HEK293 (cell line): ENCODE data around the gene EME1.

Source experiments
- INSM2 ChIP-seq: fragments of 450-650 bp; formaldehyde crosslinking; IDR thresholded peaks from 2 replicates; pipeline ENCODE4 v1.5.1; 2016; ENCODE audit warnings: missing biosample characterization, missing genetic modification characterization
- KLF9 ChIP-seq: fragments of 450-650 bp; formaldehyde crosslinking; IDR thresholded peaks from 2 replicates; pipeline ENCODE4 v1.5.1; 2016; ENCODE audit warnings: missing biosample characterization, missing genetic modification characterization, low read depth
- OVOL3 ChIP-seq: fragments of 450-650 bp; formaldehyde crosslinking; IDR thresholded peaks from 2 replicates; pipeline ENCODE4 v1.5.1; 2016; ENCODE audit warnings: missing biosample characterization, missing genetic modification characterization
- SP3 ChIP-seq: fragments of 450-650 bp; formaldehyde crosslinking; IDR thresholded peaks from 2 replicates; pipeline ENCODE4 v1.5.1; 2016; ENCODE audit warnings: missing biosample characterization, missing genetic modification characterization
- ZBTB48 ChIP-seq: fragments of 450-650 bp; formaldehyde crosslinking; IDR thresholded peaks from 2 replicates; pipeline ENCODE4 v1.5.1; 2016; ENCODE audit warnings: missing biosample characterization, missing genetic modification characterization
- ZFHX2 ChIP-seq: fragments of 450-650 bp; formaldehyde crosslinking; conservative IDR thresholded peaks from 2 replicates; pipeline ENCODE4 v1.5.1; 2016; ENCODE audit warnings: missing biosample characterization, missing genetic modification characterization
- ZIC2 ChIP-seq: fragments of 450-650 bp; formaldehyde crosslinking; IDR thresholded peaks from 2 replicates; pipeline ENCODE4 v1.5.1; 2016; ENCODE audit warnings: missing biosample characterization, missing genetic modification characterization
- ZNF133 ChIP-seq: fragments of 450-650 bp; formaldehyde crosslinking; IDR thresholded peaks from 2 replicates; pipeline ENCODE4 v1.5.1; 2016; ENCODE audit warnings: missing biosample characterization, missing genetic modification characterization
- ZNF155 ChIP-seq: fragments of 450-650 bp; formaldehyde crosslinking; IDR thresholded peaks from 2 replicates; pipeline ENCODE4 v1.5.1; 2016; ENCODE audit warnings: missing biosample characterization, missing genetic modification characterization
- ZNF211 ChIP-seq: fragments of 450-650 bp; formaldehyde crosslinking; IDR thresholded peaks from 2 replicates; pipeline ENCODE4 v1.5.1; 2016; ENCODE audit warnings: low read depth, missing biosample characterization, missing genetic modification characterization
- ZNF639 ChIP-seq: fragments of 450-650 bp; formaldehyde crosslinking; IDR thresholded peaks from 2 replicates; pipeline ENCODE4 v1.5.1; 2016; ENCODE audit warnings: missing biosample characterization, missing genetic modification characterization
- TF ChIP-seq, protein P1 (sequence below): fragments of 450-650 bp; formaldehyde crosslinking; IDR thresholded peaks from 2 replicates; pipeline ENCODE4 v1.5.1; 2016; ENCODE audit warnings: missing biosample characterization, missing genetic modification characterization
- TF ChIP-seq, protein P2 (sequence below): fragments of 450-650 bp; formaldehyde crosslinking; IDR thresholded peaks from 2 replicates; pipeline ENCODE4 v1.5.1; 2017; ENCODE audit warnings: missing biosample characterization, missing genetic modification characterization
- TF ChIP-seq, protein P3 (sequence below): fragments of 450-650 bp; formaldehyde crosslinking; IDR thresholded peaks from 2 replicates; pipeline ENCODE4 v1.5.1; 2016; ENCODE audit warnings: missing biosample characterization, missing genetic modification characterization
- TF ChIP-seq, protein P4 (sequence below): fragments of 450-650 bp; formaldehyde crosslinking; IDR thresholded peaks from 2 replicates; pipeline ENCODE4 v1.5.1; 2016; ENCODE audit warnings: missing biosample characterization, missing genetic modification characterization
- TF ChIP-seq, protein P5 (sequence below): sonication (generic); formaldehyde crosslinking; IDR thresholded peaks from 2 replicates; pipeline ENCODE4 v1.8.1; 2022; ENCODE audit warnings: mild to moderate bottlenecking, moderate library complexity, missing genetic modification reagents
- TF ChIP-seq, protein P6 (sequence below): fragments of 450-650 bp; formaldehyde crosslinking; IDR thresholded peaks from 2 replicates; pipeline ENCODE4 v1.5.1; 2016; ENCODE audit warnings: missing biosample characterization, missing genetic modification characterization
- TF ChIP-seq, protein P7 (sequence below): fragments of 450-650 bp; formaldehyde crosslinking; IDR thresholded peaks from 2 replicates; pipeline ENCODE4 v1.5.1; 2016; ENCODE audit warnings: missing biosample characterization, missing genetic modification characterization

The EME1 gene

DNA sequence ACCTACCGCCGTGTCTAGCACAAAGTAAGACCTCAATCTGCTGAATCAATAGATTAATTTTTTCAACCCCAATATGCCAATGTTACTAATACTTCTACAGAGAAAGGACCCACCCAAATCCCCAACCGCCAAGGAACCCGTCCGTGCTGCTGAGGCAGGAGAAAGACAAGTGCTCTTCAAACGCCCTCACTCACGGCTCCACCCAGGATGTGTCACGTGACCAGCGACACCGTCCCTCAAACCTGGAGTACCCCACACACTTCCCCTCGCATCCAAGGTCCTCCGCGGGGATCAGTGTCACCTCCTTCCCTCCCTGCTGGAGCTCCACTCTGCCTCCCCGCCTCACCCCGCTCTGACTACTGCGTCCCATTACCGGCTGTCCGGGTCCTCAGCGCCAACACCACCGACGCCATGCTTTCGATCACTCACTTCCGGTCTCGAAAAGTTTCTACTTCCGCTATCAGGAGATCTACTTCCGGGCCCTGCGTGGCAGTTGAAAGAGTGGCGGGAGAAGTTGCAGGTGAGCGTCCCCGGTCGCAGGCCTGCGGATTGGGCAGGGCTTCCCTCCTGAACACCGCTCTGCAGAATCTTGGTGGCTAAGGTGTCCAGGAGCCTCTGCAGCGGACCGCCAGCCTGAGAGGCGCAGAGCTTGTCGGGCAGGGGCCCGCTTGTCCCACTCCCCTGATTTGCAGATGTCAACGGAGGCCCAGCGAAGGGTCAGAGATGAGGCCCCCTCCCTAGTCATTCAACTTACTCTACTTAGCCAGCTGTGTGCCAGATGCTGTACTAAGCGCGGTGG is at the start of gene EME1, which contains the start of gene MRPL27 (continued):
- TF ChIP-seq, protein P1, sequence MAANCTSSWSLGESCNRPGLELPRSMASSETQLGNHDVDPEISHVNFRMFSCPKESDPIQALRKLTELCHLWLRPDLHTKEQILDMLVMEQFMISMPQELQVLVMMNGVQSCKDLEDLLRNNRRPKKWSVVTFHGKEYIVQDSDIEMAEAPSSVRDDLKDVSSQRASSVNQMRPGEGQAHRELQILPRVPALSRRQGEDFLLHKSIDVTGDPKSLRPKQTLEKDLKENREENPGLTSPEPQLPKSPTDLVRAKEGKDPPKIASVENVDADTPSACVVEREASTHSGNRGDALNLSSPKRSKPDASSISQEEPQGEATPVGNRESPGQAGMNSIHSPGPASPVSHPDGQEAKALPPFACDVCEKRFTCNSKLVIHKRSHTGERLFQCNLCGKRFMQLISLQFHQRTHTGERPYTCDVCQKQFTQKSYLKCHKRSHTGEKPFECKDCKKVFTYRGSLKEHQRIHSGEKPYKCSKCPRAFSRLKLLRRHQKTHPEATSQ (tag by site-specific recombination) = peak; percentile 34; the same call in 1 of the 2 replicates
- TF ChIP-seq, protein P2, sequence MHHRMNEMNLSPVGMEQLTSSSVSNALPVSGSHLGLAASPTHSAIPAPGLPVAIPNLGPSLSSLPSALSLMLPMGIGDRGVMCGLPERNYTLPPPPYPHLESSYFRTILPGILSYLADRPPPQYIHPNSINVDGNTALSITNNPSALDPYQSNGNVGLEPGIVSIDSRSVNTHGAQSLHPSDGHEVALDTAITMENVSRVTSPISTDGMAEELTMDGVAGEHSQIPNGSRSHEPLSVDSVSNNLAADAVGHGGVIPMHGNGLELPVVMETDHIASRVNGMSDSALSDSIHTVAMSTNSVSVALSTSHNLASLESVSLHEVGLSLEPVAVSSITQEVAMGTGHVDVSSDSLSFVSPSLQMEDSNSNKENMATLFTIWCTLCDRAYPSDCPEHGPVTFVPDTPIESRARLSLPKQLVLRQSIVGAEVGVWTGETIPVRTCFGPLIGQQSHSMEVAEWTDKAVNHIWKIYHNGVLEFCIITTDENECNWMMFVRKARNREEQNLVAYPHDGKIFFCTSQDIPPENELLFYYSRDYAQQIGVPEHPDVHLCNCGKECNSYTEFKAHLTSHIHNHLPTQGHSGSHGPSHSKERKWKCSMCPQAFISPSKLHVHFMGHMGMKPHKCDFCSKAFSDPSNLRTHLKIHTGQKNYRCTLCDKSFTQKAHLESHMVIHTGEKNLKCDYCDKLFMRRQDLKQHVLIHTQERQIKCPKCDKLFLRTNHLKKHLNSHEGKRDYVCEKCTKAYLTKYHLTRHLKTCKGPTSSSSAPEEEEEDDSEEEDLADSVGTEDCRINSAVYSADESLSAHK = peak; percentile 49; the same call in 1 of the 2 replicates
- TF ChIP-seq, protein P3, sequence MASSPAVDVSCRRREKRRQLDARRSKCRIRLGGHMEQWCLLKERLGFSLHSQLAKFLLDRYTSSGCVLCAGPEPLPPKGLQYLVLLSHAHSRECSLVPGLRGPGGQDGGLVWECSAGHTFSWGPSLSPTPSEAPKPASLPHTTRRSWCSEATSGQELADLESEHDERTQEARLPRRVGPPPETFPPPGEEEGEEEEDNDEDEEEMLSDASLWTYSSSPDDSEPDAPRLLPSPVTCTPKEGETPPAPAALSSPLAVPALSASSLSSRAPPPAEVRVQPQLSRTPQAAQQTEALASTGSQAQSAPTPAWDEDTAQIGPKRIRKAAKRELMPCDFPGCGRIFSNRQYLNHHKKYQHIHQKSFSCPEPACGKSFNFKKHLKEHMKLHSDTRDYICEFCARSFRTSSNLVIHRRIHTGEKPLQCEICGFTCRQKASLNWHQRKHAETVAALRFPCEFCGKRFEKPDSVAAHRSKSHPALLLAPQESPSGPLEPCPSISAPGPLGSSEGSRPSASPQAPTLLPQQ (tag by site-specific recombination) = peak; percentile 81; the same call in 1 of the 2 replicates
- TF ChIP-seq ZIC2 (tag by site-specific recombination) (peak; percentile 26; the same call in 1 of the 2 replicates), SP3 (tag by site-specific recombination) (peak; percentile 88), INSM2 (tag by site-specific recombination) (peak; percentile 87), ZBTB48 (tag by site-specific recombination) (peak; percentile 67; the same call in 1 of the 2 replicates), ZNF211 (tag by site-specific recombination) (no peak), KLF9 (tag by site-specific recombination) (peak; percentile 65), ZNF639 (tag by site-specific recombination) (peak; percentile 91), ZFHX2 (tag by site-specific recombination) (peak; percentile 73), ZNF155 (tag by site-specific recombination) (no peak), ZNF133 (tag by site-specific recombination) (no peak), OVOL3 (tag by site-specific recombination) (0 out of 2 replicates have a peak, but pooled peaks have one; percentile 72)
- TF ChIP-seq, protein P4, sequence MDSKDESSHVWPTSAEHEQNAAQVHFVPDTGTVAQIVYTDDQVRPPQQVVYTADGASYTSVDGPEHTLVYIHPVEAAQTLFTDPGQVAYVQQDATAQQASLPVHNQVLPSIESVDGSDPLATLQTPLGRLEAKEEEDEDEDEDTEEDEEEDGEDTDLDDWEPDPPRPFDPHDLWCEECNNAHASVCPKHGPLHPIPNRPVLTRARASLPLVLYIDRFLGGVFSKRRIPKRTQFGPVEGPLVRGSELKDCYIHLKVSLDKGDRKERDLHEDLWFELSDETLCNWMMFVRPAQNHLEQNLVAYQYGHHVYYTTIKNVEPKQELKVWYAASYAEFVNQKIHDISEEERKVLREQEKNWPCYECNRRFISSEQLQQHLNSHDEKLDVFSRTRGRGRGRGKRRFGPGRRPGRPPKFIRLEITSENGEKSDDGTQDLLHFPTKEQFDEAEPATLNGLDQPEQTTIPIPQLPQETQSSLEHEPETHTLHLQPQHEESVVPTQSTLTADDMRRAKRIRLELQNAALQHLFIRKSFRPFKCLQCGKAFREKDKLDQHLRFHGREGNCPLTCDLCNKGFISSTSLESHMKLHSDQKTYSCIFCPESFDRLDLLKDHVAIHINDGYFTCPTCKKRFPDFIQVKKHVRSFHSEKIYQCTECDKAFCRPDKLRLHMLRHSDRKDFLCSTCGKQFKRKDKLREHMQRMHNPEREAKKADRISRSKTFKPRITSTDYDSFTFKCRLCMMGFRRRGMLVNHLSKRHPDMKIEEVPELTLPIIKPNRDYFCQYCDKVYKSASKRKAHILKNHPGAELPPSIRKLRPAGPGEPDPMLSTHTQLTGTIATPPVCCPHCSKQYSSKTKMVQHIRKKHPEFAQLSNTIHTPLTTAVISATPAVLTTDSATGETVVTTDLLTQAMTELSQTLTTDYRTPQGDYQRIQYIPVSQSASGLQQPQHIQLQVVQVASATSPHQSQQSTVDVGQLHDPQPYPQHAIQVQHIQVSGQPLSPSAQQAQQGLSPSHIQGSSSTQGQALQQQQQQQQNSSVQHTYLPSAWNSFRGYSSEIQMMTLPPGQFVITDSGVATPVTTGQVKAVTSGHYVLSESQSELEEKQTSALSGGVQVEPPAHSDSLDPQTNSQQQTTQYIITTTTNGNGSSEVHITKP (tag by site-specific recombination) = 0 out of 2 replicates have a peak, but pooled peaks have one; percentile 50
- TF ChIP-seq, protein P5, sequence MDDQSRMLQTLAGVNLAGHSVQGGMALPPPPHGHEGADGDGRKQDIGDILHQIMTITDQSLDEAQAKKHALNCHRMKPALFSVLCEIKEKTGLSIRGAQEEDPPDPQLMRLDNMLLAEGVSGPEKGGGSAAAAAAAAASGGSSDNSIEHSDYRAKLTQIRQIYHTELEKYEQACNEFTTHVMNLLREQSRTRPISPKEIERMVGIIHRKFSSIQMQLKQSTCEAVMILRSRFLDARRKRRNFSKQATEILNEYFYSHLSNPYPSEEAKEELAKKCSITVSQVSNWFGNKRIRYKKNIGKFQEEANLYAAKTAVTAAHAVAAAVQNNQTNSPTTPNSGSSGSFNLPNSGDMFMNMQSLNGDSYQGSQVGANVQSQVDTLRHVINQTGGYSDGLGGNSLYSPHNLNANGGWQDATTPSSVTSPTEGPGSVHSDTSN (CRISPR knock-in tag) = no peak
- TF ChIP-seq, protein P6, sequence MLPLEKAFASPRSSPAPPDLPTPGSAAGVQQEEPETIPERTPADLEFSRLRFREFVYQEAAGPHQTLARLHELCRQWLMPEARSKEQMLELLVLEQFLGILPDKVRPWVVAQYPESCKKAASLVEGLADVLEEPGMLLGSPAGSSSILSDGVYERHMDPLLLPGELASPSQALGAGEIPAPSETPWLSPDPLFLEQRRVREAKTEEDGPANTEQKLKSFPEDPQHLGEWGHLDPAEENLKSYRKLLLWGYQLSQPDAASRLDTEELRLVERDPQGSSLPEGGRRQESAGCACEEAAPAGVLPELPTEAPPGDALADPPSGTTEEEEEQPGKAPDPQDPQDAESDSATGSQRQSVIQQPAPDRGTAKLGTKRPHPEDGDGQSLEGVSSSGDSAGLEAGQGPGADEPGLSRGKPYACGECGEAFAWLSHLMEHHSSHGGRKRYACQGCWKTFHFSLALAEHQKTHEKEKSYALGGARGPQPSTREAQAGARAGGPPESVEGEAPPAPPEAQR (tag by site-specific recombination) = peak; percentile 56; the same call in 1 of the 2 replicates
- TF ChIP-seq, protein P7, sequence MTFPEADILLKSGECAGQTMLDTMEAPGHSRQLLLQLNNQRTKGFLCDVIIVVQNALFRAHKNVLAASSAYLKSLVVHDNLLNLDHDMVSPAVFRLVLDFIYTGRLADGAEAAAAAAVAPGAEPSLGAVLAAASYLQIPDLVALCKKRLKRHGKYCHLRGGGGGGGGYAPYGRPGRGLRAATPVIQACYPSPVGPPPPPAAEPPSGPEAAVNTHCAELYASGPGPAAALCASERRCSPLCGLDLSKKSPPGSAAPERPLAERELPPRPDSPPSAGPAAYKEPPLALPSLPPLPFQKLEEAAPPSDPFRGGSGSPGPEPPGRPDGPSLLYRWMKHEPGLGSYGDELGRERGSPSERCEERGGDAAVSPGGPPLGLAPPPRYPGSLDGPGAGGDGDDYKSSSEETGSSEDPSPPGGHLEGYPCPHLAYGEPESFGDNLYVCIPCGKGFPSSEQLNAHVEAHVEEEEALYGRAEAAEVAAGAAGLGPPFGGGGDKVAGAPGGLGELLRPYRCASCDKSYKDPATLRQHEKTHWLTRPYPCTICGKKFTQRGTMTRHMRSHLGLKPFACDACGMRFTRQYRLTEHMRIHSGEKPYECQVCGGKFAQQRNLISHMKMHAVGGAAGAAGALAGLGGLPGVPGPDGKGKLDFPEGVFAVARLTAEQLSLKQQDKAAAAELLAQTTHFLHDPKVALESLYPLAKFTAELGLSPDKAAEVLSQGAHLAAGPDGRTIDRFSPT (tag by site-specific recombination) = no peak
